Activated B cell treated with CpG ODN at 0.5 μM for 24 hours (primary cell): ENCODE results near the gene PRKCZ. TPM values are rescaled to one million over a fixed set of nuclear protein-coding genes. Genes with fewer than 3 reads are reported as not detected.

Experiments
- ATAC-seq: fragments of 200-7000 bp; cut with Tn5 transposase; one replicate; pipeline ENCODE4 v1.10.0; 2021; ENCODE audit warnings: low read depth, mild to moderate bottlenecking, moderate library complexity
- CTCF ChIA-PET: fragments of 350-600 bp; sonication (Branson Sonifier 250); formaldehyde crosslinking; loops from one replicate; lab custom pipeline; 2021; ENCODE audit warnings: antibody characterized with exemption; lab: Charles Lee
- POLR2A ChIA-PET: fragments of 350-600 bp; sonication (Branson Sonifier 250); formaldehyde crosslinking; loops from one replicate; lab custom pipeline; 2021; ENCODE audit warnings: antibody characterized with exemption; lab: Charles Lee
- DNase-seq: peaks from one replicate; pipeline ENCODE4 v3.0.0; 2022
- H3K27ac Mint-ChIP-seq: one replicate; pipeline ENCODE4 v1.8.0; 2020; ENCODE audit warnings: mixed read lengths
- H3K27me3 Mint-ChIP-seq: one replicate; pipeline ENCODE4 v1.8.0; 2021; ENCODE audit warnings: mixed read lengths
- H3K36me3 Mint-ChIP-seq: one replicate; pipeline ENCODE4 v1.8.0; 2021; ENCODE audit warnings: low read depth, mixed read lengths
- H3K4me1 Mint-ChIP-seq: one replicate; pipeline ENCODE4 v1.8.0; 2021; ENCODE audit warnings: mixed read lengths
- H3K4me3 Mint-ChIP-seq: one replicate; pipeline ENCODE4 v1.8.0; 2020; ENCODE audit warnings: mild to moderate bottlenecking, mixed read lengths
- H3K9me3 Mint-ChIP-seq: one replicate; pipeline ENCODE4 v1.8.0; 2020; ENCODE audit warnings: mixed read lengths
- intact Hi-C: fragments of 100-400 bp; cut with micrococcal nuclease; formaldehyde crosslinking; loops from one replicate; pipeline ENCODE4 v1.15.1; 2024
- total RNA-seq: library from RNA; stranded (reverse); gene quantifications from 2 replicates; pipeline ENCODE4 v1.2.3, GENCODE V29; 2022
- TF ChIP-seq, protein P1 (sequence below): fragments of 200-600 bp; IDR thresholded peaks from one replicate; pipeline ENCODE4 v1.8.0; 2022; ENCODE audit warnings: antibody characterized with exemption, mild to moderate bottlenecking

Gene PRKCZ
- total RNA-seq, 1 donor from 2014 or later: 28.5 TPM

DNA sequence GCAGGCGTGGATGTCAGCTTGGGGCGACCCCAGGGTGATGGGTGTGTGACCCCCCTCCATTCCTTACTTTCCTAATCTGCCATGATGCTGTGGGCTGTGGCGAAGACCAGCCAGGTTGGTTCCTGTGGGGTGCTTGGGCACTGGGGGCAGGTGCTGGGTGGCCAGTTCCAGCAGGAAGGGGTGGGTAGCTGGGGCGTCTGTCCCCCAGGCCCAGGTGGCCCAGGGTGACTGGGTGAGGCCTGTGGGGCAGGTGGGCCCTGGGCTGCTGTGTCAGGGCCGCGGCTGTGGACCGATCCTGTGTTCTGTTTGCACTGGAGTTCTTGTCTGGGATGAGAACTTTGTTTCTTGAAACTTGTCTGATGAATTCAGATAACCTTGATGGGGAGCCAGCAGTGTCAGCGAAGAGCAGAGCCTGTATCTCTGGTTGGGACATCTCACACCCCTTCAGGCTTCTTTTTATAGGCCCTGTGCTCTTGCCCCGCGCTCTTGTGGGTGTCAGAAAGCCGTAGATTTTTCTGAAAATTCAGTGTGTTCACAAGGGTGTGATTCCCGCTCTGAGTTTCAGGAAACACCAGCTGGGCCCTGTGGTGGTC lies 3.7 kb downstream of the PRKCZ start:
- intact Hi-C loops: loop anchor here (5.0 kb wide), 1 partner anchor 78 kb away; no protein-coding TSS in a partner anchor
- H3K27me3 Mint-ChIP-seq: peaks cover 2% of the 10 kb centered on the region
- no peak overlapping the region for H3K27ac Mint-ChIP-seq
- POLR2A ChIA-PET: no interaction called here
- TF ChIP-seq, protein P1, sequence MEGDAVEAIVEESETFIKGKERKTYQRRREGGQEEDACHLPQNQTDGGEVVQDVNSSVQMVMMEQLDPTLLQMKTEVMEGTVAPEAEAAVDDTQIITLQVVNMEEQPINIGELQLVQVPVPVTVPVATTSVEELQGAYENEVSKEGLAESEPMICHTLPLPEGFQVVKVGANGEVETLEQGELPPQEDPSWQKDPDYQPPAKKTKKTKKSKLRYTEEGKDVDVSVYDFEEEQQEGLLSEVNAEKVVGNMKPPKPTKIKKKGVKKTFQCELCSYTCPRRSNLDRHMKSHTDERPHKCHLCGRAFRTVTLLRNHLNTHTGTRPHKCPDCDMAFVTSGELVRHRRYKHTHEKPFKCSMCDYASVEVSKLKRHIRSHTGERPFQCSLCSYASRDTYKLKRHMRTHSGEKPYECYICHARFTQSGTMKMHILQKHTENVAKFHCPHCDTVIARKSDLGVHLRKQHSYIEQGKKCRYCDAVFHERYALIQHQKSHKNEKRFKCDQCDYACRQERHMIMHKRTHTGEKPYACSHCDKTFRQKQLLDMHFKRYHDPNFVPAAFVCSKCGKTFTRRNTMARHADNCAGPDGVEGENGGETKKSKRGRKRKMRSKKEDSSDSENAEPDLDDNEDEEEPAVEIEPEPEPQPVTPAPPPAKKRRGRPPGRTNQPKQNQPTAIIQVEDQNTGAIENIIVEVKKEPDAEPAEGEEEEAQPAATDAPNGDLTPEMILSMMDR: no peak
- H3K4me3 Mint-ChIP-seq: no peak overlapping the region
- DNase-seq: no peak
- H3K36me3 Mint-ChIP-seq: peaks cover 17% of the 10 kb centered on the region
- no peaks in the 10 kb centered on the region for H3K9me3 Mint-ChIP-seq
- CTCF ChIA-PET: interaction anchor here (0.7 kb wide), 1 partner anchor 136 kb away, joined by 3 read pairs; no protein-coding TSS in a partner anchor
- H3K4me1 Mint-ChIP-seq: peaks cover 19% of the 10 kb centered on the region
- no peak for ATAC-seq

DNA sequence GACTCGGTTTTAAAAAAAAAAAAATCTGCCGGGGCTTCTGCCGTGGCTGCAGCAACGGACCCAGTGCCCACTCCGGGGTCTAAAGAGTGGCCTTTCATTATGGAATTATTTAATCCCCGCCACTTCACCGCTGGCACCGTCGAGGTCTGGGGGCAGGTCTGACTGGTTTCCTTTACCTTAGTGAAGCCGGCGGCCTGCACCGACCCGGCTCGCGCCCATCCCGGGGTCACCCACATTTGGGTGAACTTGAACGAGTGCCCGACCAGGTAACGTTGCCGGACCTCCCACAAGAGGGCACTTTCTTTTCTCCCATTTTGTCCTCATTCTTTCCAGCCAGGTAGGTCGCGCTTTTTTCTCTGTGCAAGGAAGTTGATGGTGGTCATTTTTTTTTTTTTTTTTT lies 4.3 kb downstream of the PRKCZ start:
- Mint-ChIP-seq H3K27ac (no peak overlapping the region), H3K4me1 (peaks cover 13% of the 10 kb centered on the region), H3K36me3 (peaks cover 24% of the 10 kb centered on the region), H3K9me3 (no peaks in the 10 kb centered on the region), H3K27me3 (no peaks in the 10 kb centered on the region), H3K4me3 (no peak overlapping the region)
- TF ChIP-seq, protein P1: no peak
- DNase-seq (no peak), ATAC-seq (no peak)
- ChIA-PET CTCF (interaction anchor here (0.7 kb wide), 1 partner anchor 135 kb away, joined by 3 read pairs; no protein-coding TSS in a partner anchor), POLR2A (no interaction called here)
- intact Hi-C loops: loop anchor here (5.0 kb wide), 1 partner anchor 78 kb away; no protein-coding TSS in a partner anchor

DNA sequence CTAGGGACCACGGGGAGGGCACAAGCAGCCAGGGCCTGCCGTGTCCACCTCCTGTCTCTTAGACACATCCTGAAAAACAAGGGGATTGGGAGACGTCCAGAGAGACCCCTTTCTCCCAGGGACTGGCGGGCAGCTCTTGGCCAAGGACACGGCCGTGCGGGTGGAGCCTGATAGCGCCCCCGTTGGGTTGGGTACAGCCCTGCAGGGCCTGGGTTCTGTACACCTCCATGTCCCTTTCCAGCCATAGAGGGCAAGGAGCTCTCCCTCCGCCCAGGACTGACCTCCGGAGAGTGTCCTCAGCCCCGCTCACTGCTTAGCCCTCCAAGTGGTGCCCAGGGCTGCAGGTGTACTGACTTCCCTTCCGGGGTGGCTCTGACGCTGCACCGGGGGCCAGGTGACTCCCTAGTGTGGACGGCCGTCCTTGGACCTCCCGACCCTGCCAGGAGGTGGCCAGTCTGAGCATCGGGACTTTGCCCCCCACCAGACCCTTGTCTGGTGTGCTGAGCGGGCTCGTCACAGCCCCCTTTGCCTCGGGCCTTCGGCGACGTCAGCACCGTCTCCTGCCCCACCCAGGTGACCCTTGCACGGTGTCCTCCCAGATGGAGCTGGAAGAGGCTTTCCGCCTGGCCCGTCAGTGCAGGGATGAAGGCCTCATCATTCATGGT lies 5.8 kb downstream of the PRKCZ start:
- TF ChIP-seq, protein P1: no peak
- peaks cover 12% of the 10 kb centered on the region for H3K4me1 Mint-ChIP-seq
- ChIA-PET CTCF (interaction anchor here (1.2 kb wide), 1 partner anchor 12 kb away, joined by 8 read pairs; no protein-coding TSS in a partner anchor), POLR2A (interaction anchor here (0.5 to 0.6 kb wide), 2 partner anchors 32 to 530 kb away, joined by 3 read pairs; no protein-coding TSS in a partner anchor)
- no peaks in the 10 kb centered on the region for H3K27me3 Mint-ChIP-seq
- no peak overlapping the region for H3K4me3 Mint-ChIP-seq
- no peak for ATAC-seq
- no peak for DNase-seq
- no peaks in the 10 kb centered on the region for H3K9me3 Mint-ChIP-seq
- intact Hi-C loops: no loop called here
- no peak overlapping the region for H3K27ac Mint-ChIP-seq
- H3K36me3 Mint-ChIP-seq: peaks cover 33% of the 10 kb centered on the region

DNA sequence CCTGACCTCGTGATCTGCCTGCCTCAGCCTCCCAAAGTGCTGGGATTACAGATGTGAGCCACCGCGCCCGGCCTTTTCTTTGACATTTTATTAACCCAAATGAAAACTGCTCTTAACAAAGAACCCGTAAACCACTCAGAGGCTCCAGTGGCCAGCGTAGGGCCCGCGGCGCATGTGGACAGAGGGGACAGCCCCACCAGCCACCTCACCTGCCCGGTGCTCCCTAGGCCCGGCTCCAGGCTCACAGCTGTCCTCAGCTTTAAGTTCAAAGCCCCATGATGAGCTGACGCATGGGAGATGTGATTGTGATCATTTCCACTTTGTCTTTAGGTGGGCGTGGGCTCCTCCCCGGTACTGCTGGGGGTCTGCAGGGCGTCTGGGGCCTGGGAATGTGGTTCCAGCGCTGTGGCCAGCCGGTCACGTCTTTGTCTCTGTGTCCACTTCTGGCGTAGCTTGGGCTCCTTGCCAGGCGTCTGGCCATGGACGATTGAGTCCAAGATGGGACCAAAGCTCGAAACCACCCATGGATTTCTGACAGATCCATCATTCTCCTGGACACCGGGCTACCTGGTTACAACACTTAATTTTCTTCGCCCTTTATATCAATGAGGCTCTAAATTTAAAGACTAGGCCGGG lies 6.9 kb downstream of the PRKCZ start:
- ATAC-seq: no peak

More for the DNA sequence above, 6.9 kb downstream of the PRKCZ start:
- Mint-ChIP-seq H3K9me3 (no peaks in the 10 kb centered on the region), H3K27me3 (no peaks in the 10 kb centered on the region), H3K36me3 (peaks cover 39% of the 10 kb centered on the region), H3K27ac (no peak overlapping the region), H3K4me1 (peaks cover 8% of the 10 kb centered on the region), H3K4me3 (no peak overlapping the region)
- no peak for DNase-seq
- intact Hi-C loops: no loop called here
- TF ChIP-seq, protein P1: no peak
- ChIA-PET POLR2A (interaction anchor here (0.5 kb wide), 1 partner anchor 33 kb away, joined by 3 read pairs; no protein-coding TSS in a partner anchor), CTCF (interaction anchor here (1.0 to 1.2 kb wide), 2 partner anchors 11 to 13 kb away, joined by 4 to 8 read pairs; no protein-coding TSS in a partner anchor)
